ENCODE data around the gene AK2.

GRCh38 chr1:33080373-33080772, 43.7 kb upstream of the AK2 start:
- TF ChIP-seq CTCF (conservative IDR thresholded peaks at IDR 0.05) (no peak), EZH2 (IDR thresholded peaks at IDR 0.05; ENCODE audit: low read depth) (no peak)
